Fibroblast of lung (primary cell): Measurements from ENCODE around the gene P2RX6. TPM values are rescaled to one million over a fixed set of nuclear protein-coding genes. Genes with fewer than 3 reads are reported as not detected.

Source experiments
- DNase-seq, 2 donors: peaks; one replicate each; pipeline versions ENCODE4 v3.0.0 to v3.0.0-alpha.2; 2010; ENCODE audit warnings: low read depth in 2 of 2
- H2AFZ ChIP-seq: 2 replicates; pipeline ENCODE4 v1.5.1; 2012; ENCODE audit warnings: low read length, control low read depth, inconsistent platforms
- H3K27ac ChIP-seq: 2 replicates; pipeline ENCODE4 v1.5.1; 2011; ENCODE audit warnings: low read length, control low read depth; ENCODE audit not compliant: insufficient read depth
- H3K27me3 ChIP-seq: 2 replicates; pipeline ENCODE4 v1.5.1; 2011; ENCODE audit warnings: mild to moderate bottlenecking, low read length; ENCODE audit not compliant: control insufficient read depth, insufficient read depth
- H3K36me3 ChIP-seq: 2 replicates; pipeline ENCODE4 v1.5.1; 2011; ENCODE audit warnings: low read length; ENCODE audit not compliant: control insufficient read depth, insufficient read depth
- H3K4me1 ChIP-seq: 2 replicates; pipeline ENCODE4 v1.5.1; 2011; ENCODE audit warnings: low read length; ENCODE audit not compliant: control insufficient read depth, insufficient read depth; ENCODE audit errors: extremely low read depth
- H3K4me2 ChIP-seq: 2 replicates; pipeline ENCODE4 v1.5.1; 2011; ENCODE audit warnings: low read length, control low read depth; ENCODE audit not compliant: insufficient read depth; ENCODE audit errors: extremely low read depth
- H3K4me3 ChIP-seq, 4 experiments: fragments of 200-600 bp in 1 of 4; sonication (generic) in 1 of 4; replicated peaks in 1 of 4; 2 replicates each; pipeline ENCODE4 v1.5.1; 2011 to 2016; ENCODE audit warnings: low read length in 4 of 4, low read depth in 3 of 4, mild to moderate bottlenecking in 3 of 4, control low read depth in 2 of 4, inconsistent platforms in 1 of 4, mixed read lengths in 1 of 4; ENCODE audit not compliant: insufficient read depth in 1 of 4; ENCODE audit errors: control extremely low read depth in 1 of 4
- H3K79me2 ChIP-seq: 2 replicates; pipeline ENCODE4 v1.5.1; 2012; ENCODE audit warnings: mild to moderate bottlenecking, low read length, inconsistent platforms; ENCODE audit not compliant: control insufficient read depth, insufficient read depth
- H3K9ac ChIP-seq: 2 replicates; pipeline ENCODE4 v1.5.1; 2011; ENCODE audit warnings: mild to moderate bottlenecking, low read length, control low read depth; ENCODE audit not compliant: insufficient read depth
- H3K9me3 ChIP-seq: 2 replicates; pipeline ENCODE4 v1.5.1; 2012; ENCODE audit warnings: low read depth, low read length; ENCODE audit not compliant: control insufficient read depth, insufficient read depth
- H4K20me1 ChIP-seq: 2 replicates; pipeline ENCODE4 v1.5.1; 2011; ENCODE audit warnings: low read length; ENCODE audit not compliant: control insufficient read depth, insufficient read depth; ENCODE audit errors: extremely low read depth
- CTCF ChIP-seq, 2 donors: IDR thresholded peaks in 1 of 2; conservative IDR thresholded peaks in 1 of 2; 1 replicate in 1 of 2; 2 replicates in 1 of 2; pipeline ENCODE4 v1.5.1; 2011 to 2012; ENCODE audit warnings: low read length in 2 of 2, control low read depth in 1 of 2, inconsistent platforms in 1 of 2, low read depth in 1 of 2, mild to moderate bottlenecking in 1 of 2
- EZH2 ChIP-seq: IDR thresholded peaks from 2 replicates; pipeline ENCODE4 v1.5.1; 2012; ENCODE audit warnings: low read length, control low read depth, mild to moderate bottlenecking; ENCODE audit errors: missing control alignments
- polyA plus RNA-seq, 2 donors: library from polyadenylated mRNA; depleted of rRNA in 1 of 2; stranded (reverse) in 1 of 2; unstranded in 1 of 2; fragments of >200 nt; gene quantifications; 2 replicates each; pipeline ENCODE4 v1.2.1, GENCODE V29; 2011 to 2012; ENCODE audit warnings: missing spikeins in 1 of 2
- total RNA-seq: library from RNA; depleted of rRNA; stranded (reverse); fragments of >200 nt; gene quantifications from 2 replicates; pipeline ENCODE4 v1.2.1, GENCODE V29; 2014

The P2RX6 gene
- total and polyA plus RNA-seq, 2 donors (not counting 1 experiment from before 2014, with no cell fraction given): 3.6 to 17.8 TPM

- Histone ChIP-seq H3K36me3 (peaks cover 39% of the 10 kb centered on the region), H3K4me3 (no peak overlapping the region)
- DNase-seq: no peak
Observed at GRCh38 chr22:20995329-20996030, 19.5 kb upstream of the P2RX6 start.

GRCh38 chr22:20996031-20996410 is 18.9 kb upstream of the P2RX6 start:
- H3K4me2 ChIP-seq: no peak overlapping the region
- no peak overlapping the region for H2AFZ ChIP-seq
- H3K4me3 ChIP-seq: no peak overlapping the region
- H3K4me1 ChIP-seq: peaks cover 6% of the 10 kb centered on the region
- H3K27me3 ChIP-seq: no peaks in the 10 kb centered on the region
- no peak overlapping the region for H3K27ac ChIP-seq
- peaks cover 34% of the 10 kb centered on the region for H3K36me3 ChIP-seq
- H4K20me1 ChIP-seq: no peaks in the 10 kb centered on the region
- no peak for DNase-seq
- peaks cover 12% of the 10 kb centered on the region for H3K79me2 ChIP-seq
- H3K9ac ChIP-seq: no peak overlapping the region
- TF ChIP-seq EZH2: no peak
- TF ChIP-seq CTCF (conservative IDR thresholded peaks at IDR 0.05 in 1 of 2, IDR thresholded peaks at IDR 0.05 in 1 of 2; ENCODE audit: low read depth in 1 of 2, low read length in 2 of 2): no peak
- H3K9me3 ChIP-seq: no peaks in the 10 kb centered on the region

More at GRCh38 chr22:20995329-20996030, 19.5 kb upstream of the P2RX6 start:
- no peak overlapping the region for H3K4me2 ChIP-seq
- no peaks in the 10 kb centered on the region for H3K27me3 ChIP-seq
- H3K27ac ChIP-seq: no peak overlapping the region
- peaks cover 2% of the 10 kb centered on the region for H3K4me1 ChIP-seq
- H3K79me2 ChIP-seq: peaks cover 7% of the 10 kb centered on the region
- no peak overlapping the region for H3K9ac ChIP-seq
- no peak overlapping the region for H2AFZ ChIP-seq
- no peaks in the 10 kb centered on the region for H4K20me1 ChIP-seq
- TF ChIP-seq CTCF (conservative IDR thresholded peaks at IDR 0.05 in 1 of 2, IDR thresholded peaks at IDR 0.05 in 1 of 2; ENCODE audit: low read depth in 1 of 2, low read length in 2 of 2): no peak
- TF ChIP-seq EZH2: no peak
- H3K9me3 ChIP-seq: no peaks in the 10 kb centered on the region

GRCh38 chr22:20996598-20997535 is 18.1 kb upstream of the P2RX6 start:
- no peak overlapping the region for H3K9ac ChIP-seq
- peaks cover 17% of the 10 kb centered on the region for H3K79me2 ChIP-seq
- no peak overlapping the region for H2AFZ ChIP-seq
- H3K4me2 ChIP-seq: no peak overlapping the region
- no peaks in the 10 kb centered on the region for H4K20me1 ChIP-seq
- H3K27ac ChIP-seq: no peak overlapping the region
- peaks cover 27% of the 10 kb centered on the region for H3K36me3 ChIP-seq
- no peak for DNase-seq
- H3K4me1 ChIP-seq: peaks cover 9% of the 10 kb centered on the region
- no peaks in the 10 kb centered on the region for H3K27me3 ChIP-seq
- no peaks in the 10 kb centered on the region for H3K9me3 ChIP-seq
- H3K4me3 ChIP-seq: no peak overlapping the region
- TF ChIP-seq EZH2: no peak
- no peak for TF ChIP-seq CTCF (conservative IDR thresholded peaks at IDR 0.05 in 1 of 2, IDR thresholded peaks at IDR 0.05 in 1 of 2; ENCODE audit: low read depth in 1 of 2, low read length in 2 of 2)
